GM04503 (cell line): ENCODE measurements around the gene HOTAIR.

Experiments
- DNase-seq: peaks from one replicate; pipeline ENCODE4 v3.0.0-alpha.2; 2012; ENCODE audit warnings: low read depth

Gene HOTAIR

GRCh38 chr12:53999559-54000115, 24.9 kb upstream of the HOTAIR start:
- no peak for DNase-seq

GRCh38 chr12:53998900-53999236, 24.1 kb upstream of the HOTAIR start:
- no peak for DNase-seq

- no peak for DNase-seq
Observed at GRCh38 chr12:53998110-53998899, 23.6 kb upstream of the HOTAIR start.

GRCh38 chr12:53997204-53998109, 22.7 kb upstream of the HOTAIR start:
- no peak for DNase-seq

GRCh38 chr12:53996240-53997203, 21.8 kb upstream of the HOTAIR start:
- DNase-seq: no peak

- DNase-seq: no peak
Observed at GRCh38 chr12:53995378-53996239, 20.9 kb upstream of the HOTAIR start.

- no peak for DNase-seq
Observed at GRCh38 chr12:53995002-53995377, 20.2 kb upstream of the HOTAIR start.

GRCh38 chr12:53994264-53995001, 19.7 kb upstream of the HOTAIR start:
- DNase-seq: no peak

GRCh38 chr12:53994009-53994263, 19.2 kb upstream of the HOTAIR start:
- no peak for DNase-seq

- no peak for DNase-seq
Observed at GRCh38 chr12:53993162-53994008, 18.6 kb upstream of the HOTAIR start.

GRCh38 chr12:53992377-53992889, 17.7 kb upstream of the HOTAIR start:
- DNase-seq: no peak

- peak; percentile 84 for DNase-seq
Observed at GRCh38 chr12:53991077-53991460, 16.3 kb upstream of the HOTAIR start.

GRCh38 chr12:53990311-53991076, 15.7 kb upstream of the HOTAIR start:
- no peak for DNase-seq

- DNase-seq: no peak
Observed at GRCh38 chr12:53989227-53990113, 14.7 kb upstream of the HOTAIR start.

- DNase-seq: no peak
Observed at GRCh38 chr12:53988541-53989226, 13.9 kb upstream of the HOTAIR start.

GRCh38 chr12:53987787-53988230, 13.1 kb upstream of the HOTAIR start:
- no peak for DNase-seq
